DND-41 (cell line): Measurements from ENCODE around the gene B4GALT5.

Experiments used
- ATAC-seq: fragments of 200-7000 bp; cut with Tn5 transposase; 3 replicates; pipeline ENCODE4 v1.9.1; 2021; ENCODE audit warnings: low read depth; ENCODE audit not compliant: insufficient read depth
- DNase-seq: peaks from one replicate; pipeline ENCODE4 v3.0.0-alpha.2; 2020
- H2AFZ ChIP-seq: 2 replicates; pipeline ENCODE4 v1.6.0; 2012; ENCODE audit warnings: low read depth, low read length
- H3K27ac ChIP-seq: 2 replicates; pipeline ENCODE4 v1.5.1; 2012; ENCODE audit warnings: low read length, inconsistent platforms
- H3K27me3 ChIP-seq: fragments of 200-600 bp; sonication (generic); 2 replicates; pipeline ENCODE4 v1.6.0; 2012; ENCODE audit warnings: low read length, mild to moderate bottlenecking, inconsistent platforms; ENCODE audit not compliant: insufficient read depth, poor library complexity
- H3K36me3 ChIP-seq: 2 replicates; pipeline ENCODE4 v1.5.1; 2012; ENCODE audit warnings: low read length, inconsistent platforms; ENCODE audit not compliant: insufficient read depth
- H3K4me1 ChIP-seq: 2 replicates; pipeline ENCODE4 v1.5.1; 2012; ENCODE audit warnings: mild to moderate bottlenecking, low read length; ENCODE audit not compliant: insufficient read depth
- H3K4me2 ChIP-seq: 2 replicates; pipeline ENCODE4 v1.6.0; 2012; ENCODE audit warnings: mild to moderate bottlenecking, moderate library complexity, low read length, inconsistent platforms; ENCODE audit not compliant: insufficient read depth
- H3K4me3 ChIP-seq, 2 experiments: fragments of 200-600 bp in 1 of 2; shearing (Covaris generic) in 1 of 2; 2 replicates each; pipeline ENCODE4 v1.5.1; 2012 to 2016; ENCODE audit warnings: inconsistent platforms in 2 of 2, low read length in 2 of 2, mild to moderate bottlenecking in 2 of 2, low read depth in 1 of 2, moderate library complexity in 1 of 2
- H3K79me2 ChIP-seq: 2 replicates; pipeline ENCODE4 v1.6.0; 2012; ENCODE audit warnings: low read length, inconsistent platforms; ENCODE audit not compliant: insufficient read depth
- H3K9ac ChIP-seq: 2 replicates; pipeline ENCODE4 v1.6.0; 2012; ENCODE audit warnings: low read depth, mild to moderate bottlenecking, inconsistent platforms, low read length, moderate library complexity
- H3K9me3 ChIP-seq: 2 replicates; pipeline ENCODE4 v1.5.1; 2012; ENCODE audit warnings: low read length, moderate library complexity, mild to moderate bottlenecking, inconsistent platforms; ENCODE audit not compliant: insufficient read depth, severe bottlenecking
- H4K20me1 ChIP-seq: 2 replicates; pipeline ENCODE4 v1.6.0; 2012; ENCODE audit warnings: low read length; ENCODE audit not compliant: insufficient read depth
- EZH2 ChIP-seq: IDR thresholded peaks from 3 replicates; pipeline ENCODE4 v1.6.1; 2012; ENCODE audit warnings: borderline replicate concordance, low read depth, mild to moderate bottlenecking, moderate library complexity, low read length, inconsistent platforms; ENCODE audit not compliant: severe bottlenecking
- TF ChIP-seq, protein P1 (sequence below): IDR thresholded peaks from 2 replicates; pipeline ENCODE4 v1.5.1; 2012; ENCODE audit warnings: borderline replicate concordance, low read length, moderate library complexity, mild to moderate bottlenecking; ENCODE audit not compliant: poor library complexity, severe bottlenecking; ENCODE audit errors: extremely low read depth

B4GALT5 gene

DNA sequence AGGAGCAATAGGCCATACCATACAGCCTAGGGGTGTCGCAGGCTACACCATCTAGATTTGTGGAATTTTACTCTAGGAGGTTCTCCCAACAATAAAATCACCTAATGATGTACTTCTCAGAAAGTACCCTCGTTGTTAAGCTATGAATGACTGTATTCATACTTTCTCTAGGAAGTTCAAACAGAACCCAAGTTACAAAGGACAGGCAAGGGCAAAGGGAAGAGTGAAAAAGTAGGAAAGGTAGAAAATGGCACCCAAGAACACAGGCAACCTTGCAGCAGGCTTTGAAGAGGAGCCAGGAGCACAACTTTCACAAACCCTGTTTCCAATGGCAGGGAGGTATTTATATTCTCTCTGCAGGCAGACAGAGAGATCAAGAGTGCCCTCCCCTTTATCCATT is 67.2 kb downstream of the B4GALT5 start:
- Histone ChIP-seq H3K9ac (no peak overlapping the region), H3K27me3 (no peaks in the 10 kb centered on the region), H4K20me1 (no peaks in the 10 kb centered on the region), H3K9me3 (no peaks in the 10 kb centered on the region), H3K4me3 (no peak overlapping the region), H3K4me1 (no peaks in the 10 kb centered on the region), H2AFZ (no peak overlapping the region), H3K4me2 (no peak overlapping the region), H3K27ac (no peak overlapping the region), H3K36me3 (peaks cover 71% of the 10 kb centered on the region), H3K79me2 (no peaks in the 10 kb centered on the region)
- DNase-seq (no peak), ATAC-seq (no peak)
- no peak for TF ChIP-seq EZH2
- TF ChIP-seq, protein P1, sequence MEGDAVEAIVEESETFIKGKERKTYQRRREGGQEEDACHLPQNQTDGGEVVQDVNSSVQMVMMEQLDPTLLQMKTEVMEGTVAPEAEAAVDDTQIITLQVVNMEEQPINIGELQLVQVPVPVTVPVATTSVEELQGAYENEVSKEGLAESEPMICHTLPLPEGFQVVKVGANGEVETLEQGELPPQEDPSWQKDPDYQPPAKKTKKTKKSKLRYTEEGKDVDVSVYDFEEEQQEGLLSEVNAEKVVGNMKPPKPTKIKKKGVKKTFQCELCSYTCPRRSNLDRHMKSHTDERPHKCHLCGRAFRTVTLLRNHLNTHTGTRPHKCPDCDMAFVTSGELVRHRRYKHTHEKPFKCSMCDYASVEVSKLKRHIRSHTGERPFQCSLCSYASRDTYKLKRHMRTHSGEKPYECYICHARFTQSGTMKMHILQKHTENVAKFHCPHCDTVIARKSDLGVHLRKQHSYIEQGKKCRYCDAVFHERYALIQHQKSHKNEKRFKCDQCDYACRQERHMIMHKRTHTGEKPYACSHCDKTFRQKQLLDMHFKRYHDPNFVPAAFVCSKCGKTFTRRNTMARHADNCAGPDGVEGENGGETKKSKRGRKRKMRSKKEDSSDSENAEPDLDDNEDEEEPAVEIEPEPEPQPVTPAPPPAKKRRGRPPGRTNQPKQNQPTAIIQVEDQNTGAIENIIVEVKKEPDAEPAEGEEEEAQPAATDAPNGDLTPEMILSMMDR = no peak

- Histone ChIP-seq H3K9me3 (no peaks in the 10 kb centered on the region), H3K9ac (no peak overlapping the region), H3K36me3 (peaks cover 75% of the 10 kb centered on the region), H3K27me3 (no peaks in the 10 kb centered on the region), H3K4me2 (no peak overlapping the region), H3K79me2 (no peaks in the 10 kb centered on the region), H3K4me1 (no peaks in the 10 kb centered on the region), H2AFZ (no peak overlapping the region), H3K4me3 (no peak overlapping the region), H4K20me1 (no peaks in the 10 kb centered on the region), H3K27ac (no peak overlapping the region)
- DNase-seq = no peak
- no peak for ATAC-seq
- TF ChIP-seq, protein P1 = no peak
- no peak for TF ChIP-seq EZH2
Observed at GRCh38 chr20:49646126-49646525, 67.6 kb downstream of the B4GALT5 start.

GRCh38 chr20:49644980-49645565 is 68.6 kb downstream of the B4GALT5 start:
- H3K36me3 ChIP-seq = peaks cover 86% of the 10 kb centered on the region
- H3K79me2 ChIP-seq = no peaks in the 10 kb centered on the region
- TF ChIP-seq, protein P1 = no peak
- no peak overlapping the region for H3K9ac ChIP-seq
- H3K9me3 ChIP-seq = no peaks in the 10 kb centered on the region
- no peak for DNase-seq
- H3K4me2 ChIP-seq = no peak overlapping the region
- H3K4me3 ChIP-seq = no peak overlapping the region
- H3K27ac ChIP-seq = no peak overlapping the region
- no peak for ATAC-seq
- no peaks in the 10 kb centered on the region for H3K27me3 ChIP-seq
- no peaks in the 10 kb centered on the region for H3K4me1 ChIP-seq
- no peak overlapping the region for H2AFZ ChIP-seq
- H4K20me1 ChIP-seq = no peaks in the 10 kb centered on the region

DNA sequence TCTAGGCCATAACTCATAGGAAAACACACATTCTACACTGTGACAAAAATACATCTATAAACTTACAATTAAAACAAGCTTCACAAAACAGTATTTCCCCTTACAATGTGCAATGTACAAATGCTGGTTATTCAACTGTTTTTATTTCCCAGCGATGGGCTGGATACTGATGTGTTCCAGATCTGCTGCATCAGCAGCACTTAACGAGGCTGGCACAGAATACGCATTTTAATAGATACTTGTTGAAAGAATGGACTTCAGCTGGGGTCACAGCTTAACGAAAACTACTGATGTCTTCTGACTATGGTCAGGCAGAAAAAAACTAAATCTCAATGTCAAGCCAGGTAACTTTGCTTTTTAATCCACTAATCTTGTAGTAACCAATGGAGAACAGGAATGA is 70.9 kb downstream of the B4GALT5 start:
- TF ChIP-seq, protein P1 = no peak
- TF ChIP-seq EZH2 = no peak
- no peak overlapping the region for H3K9ac ChIP-seq
- H3K4me1 ChIP-seq = no peaks in the 10 kb centered on the region
- H3K27ac ChIP-seq = no peak overlapping the region
- H3K36me3 ChIP-seq = peaks cover 87% of the 10 kb centered on the region
- H3K4me2 ChIP-seq = no peak overlapping the region
- no peak overlapping the region for H3K4me3 ChIP-seq
- no peaks in the 10 kb centered on the region for H3K9me3 ChIP-seq
- no peak for ATAC-seq
- no peak for DNase-seq
- H2AFZ ChIP-seq = no peak overlapping the region
- H3K79me2 ChIP-seq = no peaks in the 10 kb centered on the region
- no peaks in the 10 kb centered on the region for H4K20me1 ChIP-seq
- H3K27me3 ChIP-seq = no peaks in the 10 kb centered on the region
